ENCODE data around the gene TOX3. TPM values are rescaled to one million over a fixed set of nuclear protein-coding genes. Genes with fewer than 3 reads are reported as not detected.

The TOX3 gene
- total RNA-seq, 4 donors from 2014 or later = 10.9 to 32.6 (median 28.0) TPM

- WGBS, 2 donors (ENCODE audit: low coverage in 1 of 2) = 4% methylated on average over 15 of the region's 15 CpGs; no CpG with 5 or more reads in 1 of the 2 donors
- no peak for DNase-seq
- Histone ChIP-seq H3K4me3 (peak overlapping the region; percentile 48 to 83 (median 74)), H3K4me1 (peaks cover 0 to 48% (median 7%) of the 10 kb centered on the region in 4 donors), H3K27ac (peak overlapping the region; percentile 78 to 92 (median 90)), H3K27me3 (peaks cover 36% of the 10 kb centered on the region), H3K9me3 (no peaks in the 10 kb centered on the region), H3K36me3 (no peaks in the 10 kb centered on the region)
- TF ChIP-seq, protein P1, sequence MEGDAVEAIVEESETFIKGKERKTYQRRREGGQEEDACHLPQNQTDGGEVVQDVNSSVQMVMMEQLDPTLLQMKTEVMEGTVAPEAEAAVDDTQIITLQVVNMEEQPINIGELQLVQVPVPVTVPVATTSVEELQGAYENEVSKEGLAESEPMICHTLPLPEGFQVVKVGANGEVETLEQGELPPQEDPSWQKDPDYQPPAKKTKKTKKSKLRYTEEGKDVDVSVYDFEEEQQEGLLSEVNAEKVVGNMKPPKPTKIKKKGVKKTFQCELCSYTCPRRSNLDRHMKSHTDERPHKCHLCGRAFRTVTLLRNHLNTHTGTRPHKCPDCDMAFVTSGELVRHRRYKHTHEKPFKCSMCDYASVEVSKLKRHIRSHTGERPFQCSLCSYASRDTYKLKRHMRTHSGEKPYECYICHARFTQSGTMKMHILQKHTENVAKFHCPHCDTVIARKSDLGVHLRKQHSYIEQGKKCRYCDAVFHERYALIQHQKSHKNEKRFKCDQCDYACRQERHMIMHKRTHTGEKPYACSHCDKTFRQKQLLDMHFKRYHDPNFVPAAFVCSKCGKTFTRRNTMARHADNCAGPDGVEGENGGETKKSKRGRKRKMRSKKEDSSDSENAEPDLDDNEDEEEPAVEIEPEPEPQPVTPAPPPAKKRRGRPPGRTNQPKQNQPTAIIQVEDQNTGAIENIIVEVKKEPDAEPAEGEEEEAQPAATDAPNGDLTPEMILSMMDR (IDR thresholded peaks at IDR 0.05) = no peak
- TF ChIP-seq EP300 (IDR thresholded peaks at IDR 0.05; ENCODE audit: low read depth) (no peak), POLR2A (IDR thresholded peaks at IDR 0.05) (no peak), POLR2AphosphoS5 (IDR thresholded peaks at IDR 0.05) (no peak)
- in situ Hi-C loops (cut with MboI; ENCODE audit: low pct_ligation_motif_present in 1 of 4, low pct_unique_long_range_greater_than_20kb in 1 of 4, low sequenced_read_pairs in 3 of 4) (loop anchor here in 1 of 4 donors (25.0 kb wide), 1 partner anchor 359 kb away; no protein-coding TSS in a partner anchor), intact Hi-C loops (cut with DNase I; ENCODE audit: low total_unique reads) (no loop called here)
Measured at GRCh38 chr16:52545898-52546266, 1.1 kb downstream of the TOX3 start.

DNA sequence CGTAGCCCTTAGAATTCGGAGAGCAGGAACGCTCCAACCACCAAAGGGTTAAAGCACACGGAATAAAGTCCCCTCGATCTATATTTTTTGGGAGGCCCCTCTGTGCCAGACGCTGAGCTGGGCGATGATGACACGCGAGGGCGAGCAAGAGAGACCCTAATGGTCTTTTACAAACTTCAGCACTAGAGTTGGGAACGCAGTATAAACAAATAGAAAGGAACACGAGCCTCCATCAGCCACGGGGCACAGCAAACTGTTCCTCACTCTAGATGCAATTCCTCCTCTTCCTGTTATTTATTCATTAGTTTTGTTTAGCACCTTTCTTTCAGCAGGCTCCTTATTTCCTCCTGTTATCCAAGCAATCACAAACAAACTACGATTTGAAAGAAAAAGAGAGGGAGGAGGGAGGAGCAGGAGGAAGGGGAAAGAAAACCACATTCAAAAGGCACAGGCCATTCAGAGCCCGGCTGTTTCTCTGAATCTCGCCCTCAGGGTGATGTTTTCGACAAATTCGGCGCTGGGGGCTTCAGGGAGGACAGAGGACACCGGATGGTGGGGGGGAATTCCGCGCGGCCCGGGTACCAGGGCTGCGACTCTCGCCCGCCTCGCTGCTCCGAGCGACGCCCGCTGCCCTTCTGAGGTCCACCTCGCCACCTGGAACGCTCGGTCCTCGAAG, 1.6 kb downstream of the TOX3 start:
- Histone ChIP-seq H3K27ac (peak overlapping the region; percentile 78 to 92 (median 90)), H3K4me3 (peak overlapping the region; percentile 48 to 83 (median 74)), H3K27me3 (peaks cover 36% of the 10 kb centered on the region), H3K36me3 (no peaks in the 10 kb centered on the region), H3K4me1 (peaks cover 0 to 48% (median 7%) of the 10 kb centered on the region in 4 donors), H3K9me3 (no peaks in the 10 kb centered on the region)
- intact Hi-C loops (cut with DNase I; ENCODE audit: low total_unique reads) = no loop called here
- in situ Hi-C loops (cut with MboI; ENCODE audit: low pct_ligation_motif_present in 1 of 4, low pct_unique_long_range_greater_than_20kb in 1 of 4, low sequenced_read_pairs in 3 of 4) = loop anchor here in 1 of 4 donors (25.0 kb wide), 1 partner anchor 358 kb away; no protein-coding TSS in a partner anchor
- TF ChIP-seq, protein P1 (IDR thresholded peaks at IDR 0.05) = no peak
- TF ChIP-seq POLR2A (IDR thresholded peaks at IDR 0.05) = no peak
- no peak for DNase-seq
- WGBS, 2 donors (ENCODE audit: low coverage in 1 of 2) = 0 to 5% methylated on average over 15 to 36 of the region's 36 CpGs

GRCh38 chr16:52544703-52545102, 2.2 kb downstream of the TOX3 start:
- peak overlapping the region in 3 of 4 donors; percentile 70 to 83 (median 78) for H3K4me3 ChIP-seq
- peaks cover 36% of the 10 kb centered on the region for H3K27me3 ChIP-seq
- DNase-seq = no peak
- WGBS, 2 donors (ENCODE audit: low coverage in 1 of 2) = 21 to 23% methylated on average over 2 of the region's 2 CpGs
- H3K4me1 ChIP-seq = peaks cover 0 to 48% (median 7%) of the 10 kb centered on the region in 4 donors
- intact Hi-C loops (cut with DNase I; ENCODE audit: low total_unique reads) (no loop called here), in situ Hi-C loops (cut with MboI; ENCODE audit: low pct_ligation_motif_present in 1 of 4, low pct_unique_long_range_greater_than_20kb in 1 of 4, low sequenced_read_pairs in 3 of 4) (loop anchor here in 1 of 4 donors (25.0 kb wide), 1 partner anchor 357 kb away; no protein-coding TSS in a partner anchor)
- H3K36me3 ChIP-seq = no peaks in the 10 kb centered on the region
- TF ChIP-seq POLR2A (IDR thresholded peaks at IDR 0.05) (no peak), POLR2AphosphoS5 (IDR thresholded peaks at IDR 0.05) (no peak), EP300 (IDR thresholded peaks at IDR 0.05; ENCODE audit: low read depth) (no peak)
- TF ChIP-seq, protein P1 (IDR thresholded peaks at IDR 0.05) = no peak
- no peaks in the 10 kb centered on the region for H3K9me3 ChIP-seq
- H3K27ac ChIP-seq = peak overlapping the region; percentile 78 to 92 (median 90)

DNA sequence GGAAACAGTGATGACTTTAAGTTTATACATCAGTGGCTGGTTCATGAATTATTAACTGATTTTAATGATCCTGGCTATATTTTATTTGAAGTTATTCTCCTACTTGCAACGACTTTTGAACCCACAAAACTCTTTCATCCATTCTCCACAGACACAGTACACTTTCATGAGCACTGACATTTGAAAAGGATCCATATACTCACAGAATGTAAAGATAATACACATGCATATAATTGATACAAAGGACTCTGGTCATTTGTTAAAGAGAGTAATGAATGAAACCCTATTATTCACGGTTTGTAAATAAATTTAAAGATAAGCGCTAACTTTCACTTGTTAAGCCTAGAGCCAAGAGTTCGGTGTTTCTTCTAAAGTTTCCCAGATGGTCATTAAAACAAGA, 3.3 kb downstream of the TOX3 start:
- in situ Hi-C loops (cut with MboI; ENCODE audit: low pct_ligation_motif_present in 1 of 4, low pct_unique_long_range_greater_than_20kb in 1 of 4, low sequenced_read_pairs in 3 of 4) = loop anchor here in 1 of 4 donors (25.0 kb wide), 1 partner anchor 356 kb away; no protein-coding TSS in a partner anchor
- H3K4me3 ChIP-seq = peak overlapping the region in 2 of 4 donors; percentile 70 to 78
- H3K4me1 ChIP-seq = peaks cover 0 to 47% (median 7%) of the 10 kb centered on the region in 4 donors
- H3K27me3 ChIP-seq = peaks cover 36% of the 10 kb centered on the region
- no peaks in the 10 kb centered on the region for H3K9me3 ChIP-seq
- peak overlapping the region in 2 of 4 donors; percentile 88 to 91 for H3K27ac ChIP-seq
- no peak for DNase-seq
- intact Hi-C loops (cut with DNase I; ENCODE audit: low total_unique reads) = no loop called here
- TF ChIP-seq POLR2A (IDR thresholded peaks at IDR 0.05) (no peak), EP300 (IDR thresholded peaks at IDR 0.05; ENCODE audit: low read depth) (no peak), POLR2AphosphoS5 (IDR thresholded peaks at IDR 0.05) (no peak)
- TF ChIP-seq, protein P1 (IDR thresholded peaks at IDR 0.05) = no peak
- no peaks in the 10 kb centered on the region for H3K36me3 ChIP-seq
- 16 to 42% methylated on average over 2 to 4 of the region's 4 CpGs for WGBS, 2 donors (ENCODE audit: low coverage in 1 of 2)
